SK-N-DZ (cell line): ENCODE results near the gene PCSK7.
"Not testable (repeated sequence)": the region's sequence is repeated elsewhere in the genome, so short reads cannot be mapped to it uniquely, and the experiment has no call there.

ENCODE experiments used
- DNase-seq: peaks from one replicate; pipeline ENCODE4 v3.0.0-alpha.2; 2015; ENCODE audit warnings: low spot score

The PCSK7 gene

DNA sequence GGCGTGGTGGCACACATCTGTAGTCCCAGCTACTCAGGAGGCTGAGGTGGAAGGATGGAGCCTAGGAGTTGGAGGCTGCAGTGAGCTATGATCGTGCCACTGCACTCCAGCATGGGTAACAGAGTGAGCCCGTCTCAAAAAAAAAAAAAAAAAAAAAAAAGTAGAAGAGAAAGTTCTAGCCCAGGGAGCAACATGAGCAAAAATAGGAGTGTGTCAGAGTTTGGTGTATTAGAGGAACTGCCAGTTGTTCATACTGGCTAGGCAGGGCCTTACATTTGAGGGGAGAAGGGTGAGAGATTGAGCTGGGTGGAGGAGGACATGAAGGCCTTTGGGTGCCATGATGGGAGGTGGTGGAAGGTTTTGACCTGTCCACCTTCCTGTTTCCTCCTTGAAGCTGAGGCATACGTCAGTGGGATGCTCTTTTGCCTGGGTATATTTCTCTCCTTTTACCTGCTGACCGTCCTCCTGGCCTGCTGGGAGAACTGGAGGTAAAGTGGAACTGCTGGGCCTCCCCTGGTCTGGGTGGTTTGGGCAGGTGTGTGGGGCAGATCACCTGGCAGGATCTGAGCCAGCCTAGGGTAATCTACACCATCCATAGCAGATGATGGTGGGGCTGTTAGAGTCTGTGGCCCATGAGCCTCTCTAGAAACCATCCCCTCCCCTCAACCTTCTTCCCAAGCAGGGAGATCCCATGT is 46.0 kb downstream of the PCSK7 start:
- no peak for DNase-seq

DNA sequence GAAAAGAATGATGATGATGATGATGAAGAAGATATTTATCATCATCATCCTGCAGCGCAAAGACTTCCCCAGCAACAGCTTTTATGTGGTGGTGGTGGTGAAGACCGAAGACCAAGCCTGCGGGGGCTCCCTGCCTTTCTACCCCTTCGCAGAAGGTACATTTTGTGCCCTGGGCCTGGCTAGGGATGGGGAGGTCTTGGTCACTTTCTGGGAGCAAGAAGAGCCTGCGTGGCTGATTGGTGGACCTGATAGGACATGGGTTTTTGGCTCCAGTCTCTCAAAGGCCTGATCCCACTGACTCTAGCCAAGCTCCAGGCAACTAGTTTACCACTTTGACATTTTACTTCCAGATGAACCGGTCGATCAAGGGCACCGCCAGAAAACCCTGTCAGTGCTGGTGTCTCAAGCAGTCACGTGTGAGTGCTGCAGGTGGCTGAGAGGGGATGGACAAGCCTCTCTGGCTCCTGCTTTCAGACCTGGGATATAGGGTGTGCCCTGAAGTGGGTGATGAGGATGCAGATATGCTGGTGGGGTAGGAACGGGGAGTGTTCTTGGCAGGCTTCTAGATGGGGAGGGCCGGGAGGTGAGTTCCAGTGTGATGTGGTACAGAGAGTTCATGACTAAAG is 48.0 kb downstream of the PCSK7 start:
- DNase-seq: no peak

DNA sequence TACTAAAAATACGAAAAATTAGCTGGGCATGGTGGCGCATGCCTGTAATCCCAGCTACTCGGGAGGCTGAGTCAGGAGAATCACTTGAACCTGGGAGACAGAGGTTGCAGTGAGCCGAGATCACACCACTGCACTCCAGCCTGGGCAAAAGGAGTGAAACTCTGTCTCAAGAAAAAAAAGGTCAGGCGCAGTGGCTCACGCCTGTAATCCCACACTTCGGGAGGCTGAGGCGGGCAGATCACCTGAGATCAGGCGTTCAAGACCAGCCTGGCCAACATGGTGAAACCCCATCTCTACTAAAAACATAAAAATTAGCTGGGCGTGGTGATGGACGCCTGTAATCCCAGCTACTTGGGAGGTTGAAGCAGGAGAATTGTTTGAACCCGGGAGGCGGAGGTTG is 48.7 kb downstream of the PCSK7 start:
- not testable (repeated sequence) for DNase-seq

DNA sequence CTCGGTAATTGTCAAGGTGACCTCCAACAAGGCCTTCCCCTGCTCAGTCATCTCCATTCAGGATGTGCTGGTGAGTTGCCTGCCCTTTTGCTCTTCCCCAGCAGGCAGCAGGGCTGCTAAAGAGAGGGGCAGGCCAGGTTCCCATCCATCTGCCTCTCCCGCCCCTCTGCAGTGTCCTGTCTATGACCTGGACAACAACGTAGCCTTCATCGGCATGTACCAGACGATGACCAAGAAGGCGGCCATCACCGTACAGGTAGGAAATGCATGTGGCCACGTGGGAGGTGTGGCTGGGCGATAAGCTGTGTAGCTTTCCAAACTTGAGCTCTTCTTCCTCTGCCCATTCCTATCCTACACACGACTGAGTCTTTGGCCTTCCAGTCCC is 49.3 kb downstream of the PCSK7 start:
- DNase-seq: no peak

DNA sequence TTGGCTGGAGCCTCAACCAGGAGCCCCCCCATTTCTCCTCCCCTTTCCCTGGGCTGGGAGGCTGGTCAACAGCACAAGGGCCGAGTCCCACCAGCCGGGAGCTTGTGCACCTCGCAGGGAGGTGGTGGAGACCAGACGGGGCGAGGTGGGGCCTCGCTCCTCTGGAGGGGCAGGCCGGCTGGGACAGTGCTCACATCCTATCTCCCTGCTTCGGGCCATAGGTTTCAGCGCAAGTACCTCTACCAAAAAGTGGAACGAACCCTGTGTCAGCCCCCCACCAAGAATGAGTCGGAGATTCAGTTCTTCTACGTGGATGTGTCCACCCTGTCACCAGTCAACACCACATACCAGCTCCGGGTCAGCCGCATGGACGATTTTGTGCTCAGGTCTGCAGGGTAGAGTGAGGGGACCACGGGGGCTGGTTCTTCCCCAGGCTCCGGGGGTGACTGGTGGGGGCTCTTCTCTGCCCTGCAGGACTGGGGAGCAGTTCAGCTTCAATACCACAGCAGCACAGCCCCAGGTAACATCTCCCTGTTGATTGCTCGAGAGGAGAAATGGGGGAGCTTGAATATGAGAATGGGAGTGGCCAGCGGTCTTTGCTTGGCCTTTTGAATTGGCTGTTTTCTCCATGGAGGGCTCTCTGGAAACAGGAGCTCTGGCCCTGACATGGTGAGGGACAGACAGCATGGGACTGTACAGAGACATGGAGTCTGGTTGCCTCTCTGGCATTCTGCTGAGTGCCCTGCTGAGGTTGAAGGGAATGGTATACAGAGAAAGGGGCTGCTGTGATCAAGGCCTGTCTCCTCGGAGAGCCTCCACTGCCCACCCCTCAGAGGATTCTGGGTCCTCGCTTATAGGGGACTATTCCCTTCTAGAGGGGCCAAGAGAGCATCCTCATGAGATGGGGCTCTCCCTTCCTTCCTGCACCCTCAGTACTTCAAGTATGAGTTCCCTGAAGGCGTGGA is 50.0 kb downstream of the PCSK7 start:
- DNase-seq: no peak

DNA sequence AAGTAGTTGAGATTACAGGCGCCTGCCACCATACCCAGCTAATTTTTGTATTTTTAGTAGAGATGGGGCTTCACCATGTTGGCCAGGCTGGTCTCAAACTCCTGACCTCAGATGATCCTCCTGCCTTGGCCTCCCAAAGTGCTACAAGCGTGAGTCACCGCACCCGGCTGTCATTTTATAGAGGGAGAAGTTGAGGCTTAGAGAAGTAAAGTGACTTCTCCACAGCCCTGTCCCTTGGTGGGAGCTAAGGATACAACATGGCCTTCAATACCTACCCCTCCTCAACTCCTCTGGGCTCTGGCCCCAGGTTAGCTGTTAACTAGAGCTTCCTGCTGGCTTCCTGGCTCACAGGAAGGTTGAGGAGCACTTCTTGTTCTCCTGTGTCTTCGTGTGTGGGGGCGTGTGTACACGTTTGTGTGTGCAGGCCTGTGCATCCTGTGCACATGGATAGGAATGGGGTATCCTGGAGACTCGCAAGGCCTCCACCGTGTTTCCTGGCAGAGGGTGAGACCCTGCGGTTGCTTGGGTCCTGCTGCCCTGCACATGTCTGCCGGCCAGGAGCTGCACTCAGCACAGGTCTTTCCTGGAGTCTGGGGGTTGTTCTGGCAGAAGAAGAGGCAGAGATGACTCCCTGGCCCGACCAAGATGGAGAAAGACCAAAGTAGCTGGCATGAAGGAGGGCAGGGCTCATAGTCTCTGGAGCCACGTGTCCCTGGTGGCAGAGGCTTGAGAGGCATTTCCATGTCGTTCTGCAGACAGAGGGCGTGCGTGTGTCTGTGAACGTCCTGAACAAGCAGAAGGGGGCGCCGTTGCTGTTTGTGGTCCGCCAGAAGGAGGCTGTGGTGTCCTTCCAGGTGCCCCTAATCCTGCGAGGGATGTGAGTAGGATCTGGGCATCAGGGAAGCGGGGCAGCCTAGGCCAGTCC is 51.0 kb downstream of the PCSK7 start:
- no peak for DNase-seq

DNA sequence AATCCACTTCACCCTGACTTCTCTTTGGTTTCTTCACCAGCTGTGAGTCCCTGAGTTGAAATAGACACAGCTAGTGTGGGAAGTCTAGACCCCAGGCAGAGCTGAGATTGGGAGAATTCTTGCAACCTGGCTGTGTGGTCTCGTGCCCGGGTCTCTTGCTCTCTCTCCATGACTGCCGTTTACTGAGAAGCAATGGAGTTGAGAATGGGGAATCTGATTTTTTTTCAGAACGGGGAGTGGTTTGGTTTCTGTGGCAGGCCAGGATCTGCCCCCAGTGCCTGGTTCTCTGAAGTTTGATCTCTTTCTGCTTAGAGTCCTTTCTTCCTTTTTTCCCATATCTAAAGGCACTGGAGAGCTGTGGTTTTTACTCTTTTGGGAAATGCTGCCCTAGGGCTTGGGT is 51.9 kb downstream of the PCSK7 start:
- DNase-seq: no peak

DNA sequence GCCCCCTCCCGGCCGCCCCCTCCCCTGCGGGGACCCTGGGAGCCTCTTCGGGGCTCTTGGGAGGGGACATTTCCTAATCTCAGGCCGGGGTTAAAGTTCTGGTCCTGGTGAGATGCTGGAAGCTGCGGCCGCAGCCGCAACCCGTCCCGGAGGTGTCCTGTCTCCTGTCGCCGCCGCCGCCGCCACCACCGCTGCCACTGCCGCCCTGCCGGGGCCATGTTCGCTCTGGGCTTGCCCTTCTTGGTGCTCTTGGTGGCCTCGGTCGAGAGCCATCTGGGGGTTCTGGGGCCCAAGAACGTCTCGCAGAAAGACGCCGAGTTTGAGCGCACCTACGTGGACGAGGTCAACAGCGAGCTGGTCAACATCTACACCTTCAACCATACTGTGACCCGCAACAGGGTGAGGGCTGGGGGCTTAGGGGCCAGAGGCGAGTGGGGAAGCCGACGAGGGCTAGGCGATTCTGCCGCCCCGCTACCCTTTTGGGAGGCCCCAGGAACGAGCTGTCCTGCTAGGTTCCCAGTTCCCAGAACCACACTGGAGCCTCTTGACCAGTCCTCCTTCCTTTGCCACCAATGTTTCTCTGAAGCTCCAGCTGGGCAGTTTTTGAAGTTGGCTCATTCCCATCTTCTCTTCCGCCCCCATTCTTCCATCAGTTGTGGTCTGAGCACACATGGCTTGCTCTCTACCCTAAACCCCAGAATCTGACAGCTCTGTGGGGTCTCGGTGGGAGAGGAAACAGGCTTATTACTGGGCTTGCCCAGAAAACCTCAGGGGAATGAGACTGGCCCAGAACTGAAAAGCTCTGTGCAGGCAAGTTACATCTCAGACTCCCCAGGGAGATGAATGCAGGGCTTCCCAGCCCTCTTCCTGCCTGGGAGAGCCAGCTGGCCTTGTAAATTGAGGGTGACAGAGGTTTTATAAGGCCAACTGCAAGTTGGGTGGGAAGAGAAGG is 52.5 kb downstream of the PCSK7 start:
- peak; percentile 11 for DNase-seq

DNA sequence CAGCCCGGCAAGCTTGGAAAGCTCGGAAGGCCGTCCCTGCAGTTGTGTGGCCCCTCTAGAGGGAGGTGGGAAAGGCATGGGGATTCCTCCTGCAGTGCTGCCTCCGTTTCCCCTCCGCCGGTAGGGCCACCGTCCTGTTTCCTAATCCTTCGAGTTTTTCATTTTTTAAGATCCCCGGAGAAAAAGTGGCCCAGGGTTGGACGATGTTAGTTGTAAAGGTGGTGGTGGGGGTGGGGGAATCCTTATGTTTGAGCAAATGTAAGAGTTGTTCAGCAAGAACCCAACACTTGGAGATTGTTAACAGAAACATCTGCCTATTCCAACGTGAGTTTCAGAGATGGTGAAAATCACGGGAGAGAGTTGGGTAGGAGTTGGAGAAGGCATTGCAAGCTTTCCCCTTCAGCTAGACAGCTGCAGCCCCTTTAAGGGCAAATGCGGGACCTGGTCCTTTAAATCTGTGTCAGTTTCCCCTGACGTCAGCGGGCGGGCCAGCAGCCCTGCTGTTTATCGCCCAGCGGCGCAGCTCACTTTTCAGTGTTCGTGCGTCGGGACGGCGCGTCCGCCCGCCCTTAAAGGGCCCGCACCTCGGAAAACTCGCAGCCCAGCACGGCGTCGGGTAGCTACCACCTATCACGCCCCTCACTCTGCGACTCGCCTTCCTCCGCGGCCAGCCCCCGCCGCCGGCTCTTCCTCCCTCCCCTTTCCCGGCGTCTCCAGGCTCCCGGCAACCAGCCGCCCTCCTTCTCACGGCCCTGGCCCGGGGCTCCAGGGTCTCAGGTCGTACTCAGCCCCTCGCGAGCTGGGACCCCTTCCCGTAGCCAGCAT is 53.5 kb downstream of the PCSK7 start, which contains the start of gene SIDT2:
Gene SIDT2, plus strand, starts transcription at position 534 of the 825 bp plus-strand sequence. CDS start 521 bp downstream, outside the sequence.
- peak; percentile 88 for DNase-seq

DNA sequence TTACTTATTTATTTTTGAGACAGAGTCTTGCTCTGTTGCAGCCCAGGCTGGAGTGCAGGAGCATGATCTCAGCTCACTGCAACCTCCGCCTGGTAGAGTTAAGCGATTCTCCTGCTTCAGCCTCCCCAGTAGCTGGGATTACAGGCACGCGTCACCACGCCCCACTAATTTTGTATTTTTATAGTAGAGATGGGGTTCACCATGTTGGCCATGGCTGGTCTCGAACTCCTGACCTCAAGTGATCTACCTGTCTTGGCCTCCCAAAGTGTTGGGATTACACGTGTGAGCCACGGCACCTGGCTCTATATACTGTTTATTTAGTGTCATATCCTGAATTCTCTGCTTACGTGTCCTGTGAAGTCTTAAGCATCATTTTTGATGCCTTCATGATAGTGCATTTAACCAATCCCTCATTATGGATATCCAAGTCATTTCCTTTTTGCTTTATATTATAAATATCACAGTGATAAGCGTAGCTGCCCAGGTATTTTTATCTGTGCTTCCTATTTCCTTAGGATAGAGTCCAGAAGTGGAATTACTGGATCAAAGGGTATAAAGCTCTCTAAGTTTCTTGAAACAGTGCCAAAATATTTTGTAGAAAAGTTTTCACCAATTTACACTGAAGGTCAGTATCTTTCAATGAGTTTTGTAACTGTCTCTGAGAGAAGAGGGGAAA is 54.2 kb downstream of the PCSK7 start:
- no peak for DNase-seq

DNA sequence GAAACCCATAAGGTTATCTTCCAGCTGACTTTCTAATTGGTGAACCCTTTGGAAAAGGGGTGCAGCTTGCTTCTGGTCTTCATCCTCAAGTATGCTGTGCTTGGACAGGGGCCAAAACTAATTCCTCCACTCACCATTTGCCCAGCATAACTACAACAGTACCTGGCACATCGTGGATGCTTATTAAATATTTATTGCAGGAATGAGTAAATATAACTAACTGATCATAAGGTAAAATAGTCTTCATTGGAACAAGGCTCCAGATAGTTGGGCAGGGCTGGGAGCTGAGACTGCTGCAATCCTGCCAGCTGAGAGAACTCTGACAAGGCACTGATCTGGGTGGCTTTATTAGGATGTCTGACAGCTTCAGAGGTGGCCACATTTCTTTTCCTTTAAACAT is 55.7 kb downstream of the PCSK7 start:
- DNase-seq: no peak

DNA sequence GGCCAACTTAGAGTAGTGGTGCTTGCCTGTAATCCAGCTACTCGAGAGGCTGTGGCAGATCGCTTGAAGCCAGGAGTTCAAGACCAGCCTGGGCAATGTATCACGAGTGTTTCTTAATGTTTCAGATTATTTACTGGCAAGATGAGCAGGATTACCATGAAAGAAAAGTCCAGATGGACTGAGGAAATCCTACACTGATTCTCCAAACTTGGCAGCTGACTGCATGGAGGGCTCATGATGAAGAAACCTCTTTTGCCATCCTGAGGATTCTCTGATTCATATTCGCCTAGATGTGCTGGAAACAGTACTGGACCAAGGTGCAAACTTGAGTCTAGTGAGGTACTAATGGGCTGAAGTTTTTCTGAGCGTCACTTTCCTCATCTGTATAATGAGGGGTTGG is 56.1 kb downstream of the PCSK7 start:
- no peak for DNase-seq

DNA sequence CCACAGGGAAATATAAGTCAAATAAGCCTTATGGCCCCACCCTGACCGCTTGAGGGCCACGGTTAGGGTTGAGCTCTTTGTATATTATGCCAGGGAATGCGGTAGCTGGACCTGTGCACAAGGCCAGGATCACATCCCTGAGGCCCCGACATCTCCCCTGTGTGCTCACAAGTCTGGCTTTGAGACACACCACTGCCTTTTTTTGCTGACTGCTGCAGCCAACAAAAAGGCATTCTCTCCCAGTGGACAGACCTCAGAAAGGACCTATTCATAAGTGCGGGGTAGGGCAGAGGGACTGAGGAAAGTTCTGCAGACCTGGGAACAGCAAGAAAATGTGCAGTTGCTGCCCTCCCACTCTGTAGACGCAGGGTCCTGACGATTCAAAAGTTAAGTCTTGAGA is 56.8 kb downstream of the PCSK7 start:
- DNase-seq: no peak

DNA sequence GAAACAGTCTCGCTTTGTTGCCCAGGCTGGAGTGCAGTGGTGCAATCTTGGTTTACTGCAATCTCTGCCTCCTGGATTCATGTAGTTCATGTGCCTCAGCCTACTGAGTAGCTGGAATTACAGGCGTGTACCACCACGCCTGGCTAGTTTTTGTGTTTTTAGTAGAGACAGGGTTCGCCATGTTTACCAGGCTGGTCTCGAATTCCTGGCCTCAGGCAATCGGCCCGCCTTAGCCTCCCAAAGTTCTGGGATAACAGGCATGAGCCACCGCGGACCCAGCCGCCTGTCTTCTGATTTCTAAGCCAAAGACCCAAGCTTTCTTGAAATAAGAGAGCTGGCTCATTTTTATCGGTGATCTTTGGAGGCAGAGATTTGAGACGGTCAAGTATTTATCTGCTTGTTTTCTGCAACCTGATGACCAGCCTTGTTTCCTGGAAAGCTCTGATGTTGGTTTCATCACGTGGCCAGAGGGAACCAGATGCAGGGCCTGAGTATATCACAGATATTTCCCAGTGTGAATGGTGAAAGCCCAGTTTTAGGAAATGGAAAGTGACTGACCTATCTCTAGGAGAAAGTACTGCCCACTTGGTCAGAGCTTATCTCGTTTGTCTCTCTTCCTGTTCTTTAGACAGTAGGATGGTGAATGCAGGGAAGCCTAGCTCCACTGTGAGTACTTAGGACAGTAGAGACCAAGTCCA is 59.0 kb downstream of the PCSK7 start:
- no peak for DNase-seq

DNA sequence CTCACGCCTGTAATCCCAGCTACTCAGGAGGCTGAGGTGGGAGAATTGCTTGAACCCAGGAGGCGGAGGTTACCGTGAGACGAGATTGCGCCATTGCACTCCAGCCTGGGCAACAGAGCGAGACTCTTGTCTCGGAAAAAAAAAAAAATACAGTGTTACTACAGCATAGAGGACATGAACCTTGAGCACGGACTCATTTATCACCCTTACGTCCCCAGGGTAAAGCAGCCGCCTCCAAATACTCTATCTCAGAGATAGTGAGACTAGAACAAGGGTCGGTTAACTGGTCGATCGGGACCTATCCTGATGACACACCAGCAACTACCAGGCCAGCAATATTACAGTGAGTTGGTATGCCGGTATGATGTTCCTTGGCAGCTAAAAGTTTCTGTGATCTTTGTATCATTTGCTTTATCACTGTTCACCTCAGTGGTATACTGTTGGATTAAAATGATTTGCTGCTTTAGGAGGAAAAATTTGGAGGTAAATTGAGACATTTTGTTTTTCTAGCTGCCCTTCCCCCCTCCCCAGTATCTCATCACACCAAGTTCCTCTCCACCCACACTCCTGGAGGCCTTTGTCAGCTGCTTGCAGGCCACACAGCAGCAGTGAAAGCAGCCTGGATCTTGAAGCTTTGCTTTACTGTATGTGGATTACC is 60.3 kb downstream of the PCSK7 start:
- DNase-seq: no peak

DNA sequence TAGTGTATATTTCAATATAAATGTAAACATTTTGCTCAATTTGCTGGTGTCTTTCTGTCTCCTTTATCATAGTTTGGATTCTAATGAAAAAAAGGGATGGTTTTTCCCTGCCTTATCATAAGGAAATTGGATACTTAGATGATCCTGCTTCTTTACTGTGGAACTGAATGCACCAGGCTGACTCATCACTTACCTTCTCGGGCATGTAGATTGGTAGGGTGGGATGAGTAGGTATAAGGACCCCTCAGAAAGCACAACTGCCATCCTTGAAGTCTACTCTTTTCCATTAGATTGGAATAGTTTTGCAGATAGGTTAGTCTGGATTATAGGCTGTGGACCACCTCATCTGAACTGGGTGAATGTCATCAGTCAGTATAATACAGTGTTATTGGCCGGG is 60.9 kb downstream of the PCSK7 start:
- no peak for DNase-seq

DNA sequence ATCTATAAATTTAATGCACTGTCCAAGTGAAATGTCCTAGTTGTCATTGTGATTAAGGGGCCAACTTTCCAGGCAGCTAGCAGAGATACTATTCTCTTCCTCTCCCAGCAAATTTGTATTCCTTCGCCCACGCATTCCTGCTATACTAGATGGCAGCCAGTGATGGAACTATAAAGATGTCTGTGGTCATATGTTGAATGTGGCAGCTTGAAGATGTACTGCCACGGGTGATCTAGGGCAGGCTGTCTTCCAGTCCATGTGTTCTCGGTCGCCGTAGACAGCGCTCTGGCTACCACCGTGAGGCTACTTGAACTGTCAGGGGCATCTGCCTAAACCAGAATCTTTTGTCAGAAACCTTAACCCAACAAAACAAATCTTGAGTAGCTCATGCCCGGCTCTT is 61.7 kb downstream of the PCSK7 start:
- no peak for DNase-seq
